HepG2 (cell line): ENCODE data around the gene FAM241B.

Experiments used
- BHLHE40 ChIP-seq: IDR thresholded peaks from 2 replicates; pipeline ENCODE4 v1.6.1; 2011; ENCODE audit warnings: low read length, improper control_type of control experiment
- CTCF ChIP-seq: sonication (generic); formaldehyde crosslinking; IDR thresholded peaks from 2 replicates; pipeline ENCODE4 v1.5.0; 2020; ENCODE audit warnings: mild to moderate bottlenecking, missing genetic modification reagents, moderate library complexity
- POLR2A ChIP-seq, 2 experiments: IDR thresholded peaks; 2 replicates each; pipeline ENCODE4 v1.6.1; 2011; ENCODE audit warnings: low read depth in 2 of 2, low read length in 2 of 2, mild to moderate bottlenecking in 1 of 2, moderate library complexity in 1 of 2; ENCODE audit not compliant: insufficient read depth in 1 of 2
- SP4 ChIP-seq: sonication (generic); formaldehyde crosslinking; IDR thresholded peaks from 2 replicates; pipeline ENCODE4 v1.8.1; 2023; ENCODE audit warnings: mild to moderate bottlenecking, missing genetic modification reagents
- ZNF513 ChIP-seq: sonication (generic); formaldehyde crosslinking; conservative IDR thresholded peaks from 2 replicates; pipeline ENCODE4 v1.5.0; 2020; ENCODE audit warnings: missing genetic modification reagents

- TF ChIP-seq POLR2A (IDR thresholded peaks at IDR 0.05; ENCODE audit: insufficient read depth in 1 of 2, low read depth in 2 of 2, low read length in 2 of 2) (no peak), SP4 (CRISPR knock-in tag) (no peak), CTCF (no peak), BHLHE40 (no peak), ZNF513 (no peak)
Observed at GRCh38 chr10:69619626-69620025, 10.4 kb upstream of the FAM241B start.
